BJ (cell line): ENCODE results near the gene UQCC3. TPM values are rescaled to one million over a fixed set of nuclear protein-coding genes. Genes with fewer than 3 reads are reported as not detected.
A peak's percentile ranks its signal among the peaks of the same experiment; 100 is the strongest.

Experiments used
- CTCF ChIA-PET: fragments of 350-600 bp; formaldehyde crosslinking; extraction: SDS; loops from one replicate; lab custom pipeline; 2021; ENCODE audit warnings: antibody characterized with exemption, inconsistent platforms; lab: Yijun Ruan, JAX
- POLR2A ChIA-PET: fragments of 300-600 bp; sonication (Branson Sonifier 250); formaldehyde crosslinking; extraction: SDS; loops from one replicate; lab custom pipeline; 2021; ENCODE audit warnings: antibody characterized with exemption; lab: Charles Lee
- DNase-seq: peaks from one replicate; pipeline ENCODE4 v3.0.0-alpha.2; 2011; ENCODE audit warnings: low read depth
- H3K27me3 ChIP-seq: 2 replicates; pipeline ENCODE4 v1.6.0; 2011; ENCODE audit warnings: low read length; ENCODE audit not compliant: control insufficient read depth, insufficient read depth
- H3K36me3 ChIP-seq: 2 replicates; pipeline ENCODE4 v1.5.1; 2011; ENCODE audit warnings: low read length; ENCODE audit not compliant: control insufficient read depth, insufficient read depth
- H3K4me3 ChIP-seq: 2 replicates; pipeline ENCODE4 v1.5.1; 2011; ENCODE audit warnings: low read depth, mild to moderate bottlenecking, control low read depth, low read length
- CTCF ChIP-seq: IDR thresholded peaks from 2 replicates; pipeline ENCODE4 v1.5.1; 2011; ENCODE audit warnings: low read depth, mild to moderate bottlenecking, control low read depth, inconsistent platforms, low read length, moderate library complexity; ENCODE audit not compliant: insufficient read depth
- polyA plus RNA-seq: library from polyadenylated mRNA; depleted of rRNA; stranded (reverse); fragments of >200 nt; gene quantifications from 2 replicates; pipeline ENCODE4 v1.2.3, GENCODE V29; 2011

The UQCC3 gene
- polyA plus RNA-seq, 1 experiment: 6.9 TPM

- DNase-seq: no peak
- ChIA-PET CTCF (interaction anchor here (0.7 to 1.0 kb wide), 2 partner anchors 16 to 29 kb away, joined by 3 to 4 read pairs; partner anchors contain the start of genes BSCL2 and GNG3), POLR2A (no interaction called here)
- no peaks in the 10 kb centered on the region for H3K27me3 ChIP-seq
- no peak for TF ChIP-seq CTCF
- H3K4me3 ChIP-seq: peak overlapping the region; percentile 74
- H3K36me3 ChIP-seq: peaks cover 13% of the 10 kb centered on the region
Measured at GRCh38 chr11:62678433-62678769, 6.9 kb downstream of the UQCC3 start.

GRCh38 chr11:62678770-62679696 is 7.6 kb downstream of the UQCC3 start, which contains the start of gene UBXN1:
Gene UBXN1 (minus strand): TSS chr11:62679073. CDS start chr11:62678923, 150 bp downstream.
- Histone ChIP-seq H3K27me3 (no peaks in the 10 kb centered on the region), H3K36me3 (peaks cover 11% of the 10 kb centered on the region), H3K4me3 (peak within 1 kb of the TSS; percentile 74)
- TF ChIP-seq CTCF: no peak
- CTCF ChIA-PET: interaction anchor here (0.7 to 3.3 kb wide), 7 partner anchors 11 to 67 kb away, joined by 3 to 40 read pairs (median 5); partner anchors contain the start of genes BSCL2, C11orf98, CSKMT and EML3
- POLR2A ChIA-PET: interaction anchor here (0.6 kb wide), 3 partner anchors 13 to 187 kb away, joined by 3 to 7 read pairs (median 5); no protein-coding TSS in a partner anchor
- no peak for DNase-seq

- H3K36me3 ChIP-seq: peaks cover 11% of the 10 kb centered on the region
- TF ChIP-seq CTCF: peak; percentile 67
- ChIA-PET CTCF (interaction anchor here (0.6 to 3.3 kb wide), 28 partner anchors 9 to 299 kb away, joined by 3 to 40 read pairs (median 4); partner anchors contain the start of genes C11orf98, CSKMT, EML3 and GNG3), POLR2A (no interaction called here)
- DNase-seq: no peak
- no peaks in the 10 kb centered on the region for H3K27me3 ChIP-seq
- no peak overlapping the region for H3K4me3 ChIP-seq
Measured at GRCh38 chr11:62680825-62681240, 9.4 kb downstream of the UQCC3 start.

- Histone ChIP-seq H3K36me3 (0 out of 2 replicates have a peak, but pooled peaks cover under 1% of the 10 kb centered on the region), H3K27me3 (no peaks in the 10 kb centered on the region), H3K4me3 (no peak overlapping the region)
- DNase-seq: no peak
- CTCF ChIA-PET: interaction anchor here (3.3 kb wide), 1 partner anchor 12 kb away, joined by 40 read pairs; no protein-coding TSS in a partner anchor
- no peak for TF ChIP-seq CTCF
- POLR2A ChIA-PET: no interaction called here
Measured at GRCh38 chr11:62682518-62682917, 11.0 kb downstream of the UQCC3 start.
